Measurements from ENCODE around the gene TMX3. TPM values are rescaled to one million over a fixed set of nuclear protein-coding genes. Genes with fewer than 3 reads are reported as not detected.

Gene TMX3
- total and polyA plus RNA-seq, 3 experiments from 2014 or later, result 27.3 to 46.6 (median 39.6) TPM

DNA sequence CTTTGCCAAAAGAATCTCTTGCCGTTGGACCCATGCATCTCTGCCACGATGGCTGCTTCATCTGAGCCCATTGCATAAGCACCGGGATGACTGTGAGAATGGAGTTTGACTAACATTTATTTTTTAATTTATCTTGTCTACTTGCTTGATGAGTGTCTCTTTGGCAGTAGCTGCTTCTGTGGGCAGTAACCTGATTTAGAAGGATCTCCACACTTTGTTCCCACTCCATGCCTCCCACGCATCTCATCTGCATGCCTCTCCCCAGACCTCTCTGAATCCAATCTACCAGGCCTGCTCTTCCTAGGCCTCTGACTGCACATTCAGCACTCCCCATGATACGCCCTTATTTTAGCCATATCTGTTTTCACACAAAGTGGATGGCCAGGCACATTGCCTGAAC lies 23.7 kb upstream of the TMX3 start:
- Histone ChIP-seq H3K4me3 (ENCODE audit: low read length) (no peak overlapping the region), H3K27me3 (ENCODE audit: insufficient read depth, low read length, poor library complexity, severe bottlenecking) (no peaks in the 10 kb centered on the region), H3K9me3 (ENCODE audit: low read length) (no peaks in the 10 kb centered on the region), H3K4me1 (ENCODE audit: insufficient read depth, low read length) (no peaks in the 10 kb centered on the region), H3K27ac (ENCODE audit: low read depth, low read length) (no peak overlapping the region), H3K36me3 (ENCODE audit: insufficient read depth, low read length) (no peaks in the 10 kb centered on the region)
- Mint-ChIP-seq H3K4me3 (no peak overlapping the region), H3K27ac (no peak overlapping the region), H3K4me1 (no peaks in the 10 kb centered on the region), H3K36me3 (peaks cover 0 to 7% (median 0%) of the 10 kb centered on the region in 3 donors), H3K27me3 (peaks cover 0 to 3% of the 10 kb centered on the region in 2 donors), H3K9me3 (no peaks in the 10 kb centered on the region)
- ChIA-PET POLR2A (no interaction called here), CTCF (interaction anchor here (1.3 kb wide), 1 partner anchor 24 kb away, joined by 4 read pairs; the partner anchor contains the start of gene TMX3)
- no peak for DNase-seq

DNA sequence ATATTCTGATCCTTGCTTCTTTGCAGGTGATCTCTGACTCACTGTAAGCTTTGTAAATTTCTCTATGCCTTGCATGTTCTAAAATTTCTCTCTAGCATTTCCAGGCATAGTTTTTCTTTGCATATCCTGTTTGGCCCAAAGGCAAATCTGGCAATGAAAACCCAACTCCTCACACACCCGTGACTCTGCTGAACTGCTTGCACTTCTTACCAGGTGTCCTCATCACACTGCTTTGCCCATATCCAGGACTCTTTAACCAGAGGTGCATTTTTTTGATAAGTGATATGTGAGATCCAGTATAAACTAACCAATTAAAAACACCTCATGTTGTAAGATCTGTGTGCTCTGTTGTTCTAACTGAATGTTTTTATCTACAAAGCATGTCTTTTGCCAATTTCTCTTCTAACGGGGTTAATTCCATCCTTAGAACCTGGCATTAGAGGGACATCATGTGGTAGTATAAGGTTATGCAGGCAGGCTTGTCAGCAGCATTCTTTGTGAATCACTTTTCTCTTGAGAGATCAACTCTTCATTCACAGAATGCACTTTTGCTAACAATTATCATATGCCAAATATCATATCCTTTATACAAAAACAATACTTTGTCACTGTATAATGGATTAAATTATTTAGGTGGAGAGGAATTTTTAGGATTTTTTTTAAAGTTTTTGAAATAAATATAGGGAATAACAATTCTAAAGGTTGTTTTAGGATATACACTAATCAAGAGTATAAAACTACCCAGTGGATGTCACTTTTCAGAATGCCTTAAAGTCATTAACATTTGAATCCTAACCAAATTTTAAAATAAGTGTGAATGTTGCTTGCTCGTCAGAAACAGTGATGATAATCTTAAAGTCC lies 20.8 kb upstream of the TMX3 start:
- no peaks in the 10 kb centered on the region for H3K36me3 Mint-ChIP-seq
- no peak overlapping the region for H3K4me3 ChIP-seq (ENCODE audit: low read length)
- no peaks in the 10 kb centered on the region for H3K9me3 Mint-ChIP-seq
- H3K9me3 ChIP-seq (ENCODE audit: low read length), result no peaks in the 10 kb centered on the region
- POLR2A ChIA-PET, result no interaction called here
- no peaks in the 10 kb centered on the region for H3K4me1 Mint-ChIP-seq
- H3K4me1 ChIP-seq (ENCODE audit: insufficient read depth, low read length), result no peaks in the 10 kb centered on the region
- DNase-seq, result peak in 1 of 5 donors; percentile 31
- peaks cover 0 to 3% of the 10 kb centered on the region in 2 donors for H3K27me3 Mint-ChIP-seq
- no peak overlapping the region for H3K27ac ChIP-seq (ENCODE audit: low read depth, low read length)
- no peak overlapping the region for H3K27ac Mint-ChIP-seq
- CTCF ChIA-PET, result no interaction called here
- H3K4me3 Mint-ChIP-seq, result no peak overlapping the region
- H3K27me3 ChIP-seq (ENCODE audit: insufficient read depth, low read length, poor library complexity, severe bottlenecking), result no peaks in the 10 kb centered on the region
- no peaks in the 10 kb centered on the region for H3K36me3 ChIP-seq (ENCODE audit: insufficient read depth, low read length)

DNA sequence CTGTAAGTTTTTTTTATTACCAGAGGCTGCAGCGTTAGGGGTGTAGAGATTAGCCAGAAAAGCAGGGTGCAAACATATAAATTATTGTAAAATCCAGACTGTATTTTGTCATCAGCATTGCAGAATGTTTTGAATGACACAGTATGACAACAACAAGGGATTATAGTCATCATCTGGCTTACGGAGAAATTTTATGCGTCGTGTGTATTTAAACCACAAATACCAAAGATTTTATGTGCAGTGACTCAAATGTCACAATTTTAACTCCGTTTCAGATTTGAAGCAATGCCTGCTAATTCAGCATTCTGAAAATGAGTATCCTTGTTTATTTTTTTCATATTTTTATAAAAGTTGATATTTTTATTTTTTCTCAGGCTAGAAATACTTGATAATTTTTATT lies 19.4 kb upstream of the TMX3 start:
- Mint-ChIP-seq H3K4me1 (no peaks in the 10 kb centered on the region), H3K36me3 (no peaks in the 10 kb centered on the region), H3K9me3 (no peaks in the 10 kb centered on the region), H3K4me3 (no peak overlapping the region), H3K27me3 (peaks cover 0 to 5% of the 10 kb centered on the region in 2 donors), H3K27ac (peak overlapping the region in 1 of 8 donors; percentile 54)
- no peaks in the 10 kb centered on the region for H3K27me3 ChIP-seq (ENCODE audit: insufficient read depth, low read length, poor library complexity, severe bottlenecking)
- H3K4me1 ChIP-seq (ENCODE audit: insufficient read depth, low read length), result no peaks in the 10 kb centered on the region
- CTCF ChIA-PET, result no interaction called here
- no peak overlapping the region for H3K4me3 ChIP-seq (ENCODE audit: low read length)
- no peaks in the 10 kb centered on the region for H3K9me3 ChIP-seq (ENCODE audit: low read length)
- H3K27ac ChIP-seq (ENCODE audit: low read depth, low read length), result no peak overlapping the region
- POLR2A ChIA-PET, result no interaction called here
- no peaks in the 10 kb centered on the region for H3K36me3 ChIP-seq (ENCODE audit: insufficient read depth, low read length)
- DNase-seq, result no peak

DNA sequence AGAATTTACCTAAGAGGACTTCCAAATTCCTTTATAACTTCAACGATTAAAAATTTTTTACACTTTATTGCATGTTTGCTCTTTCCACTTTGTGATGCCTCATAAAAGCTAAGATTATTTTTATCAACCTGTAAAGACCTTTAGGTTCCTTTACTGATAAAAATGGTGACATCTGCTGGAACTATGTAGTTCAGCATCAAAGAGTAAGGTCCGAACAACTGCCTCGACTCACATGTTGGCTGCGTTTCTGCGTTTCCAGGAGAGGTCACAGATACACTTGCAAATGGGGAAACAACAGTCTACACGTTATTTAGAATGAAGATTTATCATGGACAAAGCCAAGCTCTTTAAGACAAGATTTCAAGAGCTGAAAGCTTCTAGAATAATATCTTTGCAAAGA lies 18.8 kb upstream of the TMX3 start:
- no peak for DNase-seq
- H3K4me1 Mint-ChIP-seq, result no peaks in the 10 kb centered on the region
- H3K4me3 Mint-ChIP-seq, result no peak overlapping the region
- Histone ChIP-seq H3K27me3 (ENCODE audit: insufficient read depth, low read length, poor library complexity, severe bottlenecking) (no peaks in the 10 kb centered on the region), H3K36me3 (ENCODE audit: insufficient read depth, low read length) (no peaks in the 10 kb centered on the region), H3K4me3 (ENCODE audit: low read length) (no peak overlapping the region), H3K4me1 (ENCODE audit: insufficient read depth, low read length) (no peaks in the 10 kb centered on the region), H3K9me3 (ENCODE audit: low read length) (no peaks in the 10 kb centered on the region), H3K27ac (ENCODE audit: low read depth, low read length) (no peak overlapping the region)
- no peak overlapping the region for H3K27ac Mint-ChIP-seq
- H3K36me3 Mint-ChIP-seq, result no peaks in the 10 kb centered on the region
- H3K27me3 Mint-ChIP-seq, result peaks cover 0 to 5% of the 10 kb centered on the region in 2 donors
- CTCF ChIA-PET, result no interaction called here
- H3K9me3 Mint-ChIP-seq, result no peaks in the 10 kb centered on the region
- POLR2A ChIA-PET, result no interaction called here

DNA sequence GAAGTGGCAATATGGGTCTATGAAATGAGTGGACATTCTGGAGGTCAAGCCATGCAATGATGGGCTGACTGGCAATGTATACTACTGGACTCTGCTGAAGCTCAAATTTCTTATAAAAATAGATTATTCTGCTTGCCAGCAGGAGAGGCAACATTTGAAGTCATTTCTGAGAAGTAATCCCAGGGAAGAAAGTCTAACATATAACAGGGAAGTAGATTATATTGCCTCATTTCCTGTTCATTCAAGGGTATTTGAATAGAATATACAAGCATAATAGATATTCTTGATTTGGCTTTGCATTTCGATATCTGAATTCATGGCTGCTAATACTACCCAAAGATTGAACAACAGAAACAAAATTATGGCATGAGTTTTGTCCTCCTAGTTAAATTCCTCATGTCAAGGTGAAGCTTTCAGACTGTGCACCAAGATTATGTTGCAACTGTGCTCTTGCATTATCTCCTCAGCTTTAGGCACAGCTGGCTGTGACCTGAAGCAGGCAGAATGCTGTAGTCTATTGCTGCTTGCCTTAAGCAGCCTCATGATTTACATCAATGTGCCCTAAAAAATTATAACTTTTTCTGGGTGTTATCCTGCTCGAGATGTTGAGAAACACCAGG lies 13.3 kb upstream of the TMX3 start:
- H3K4me3 ChIP-seq (ENCODE audit: low read length), result no peak overlapping the region
- no peaks in the 10 kb centered on the region for H3K27me3 ChIP-seq (ENCODE audit: insufficient read depth, low read length, poor library complexity, severe bottlenecking)
- H3K4me3 Mint-ChIP-seq, result no peak overlapping the region
- no peak overlapping the region for H3K27ac ChIP-seq (ENCODE audit: low read depth, low read length)
- H3K27me3 Mint-ChIP-seq, result peaks cover 0 to 6% of the 10 kb centered on the region in 2 donors
- peaks cover 0 to 2% (median 2%) of the 10 kb centered on the region in 3 donors for H3K4me1 Mint-ChIP-seq
- H3K36me3 ChIP-seq (ENCODE audit: insufficient read depth, low read length), result no peaks in the 10 kb centered on the region
- no peak for DNase-seq
- ChIA-PET CTCF (no interaction called here), POLR2A (no interaction called here)
- no peaks in the 10 kb centered on the region for H3K9me3 ChIP-seq (ENCODE audit: low read length)
- H3K4me1 ChIP-seq (ENCODE audit: insufficient read depth, low read length), result no peaks in the 10 kb centered on the region
- H3K27ac Mint-ChIP-seq, result no peak overlapping the region
- H3K9me3 Mint-ChIP-seq, result no peaks in the 10 kb centered on the region
- peaks cover 0 to 6% (median 3%) of the 10 kb centered on the region in 3 donors for H3K36me3 Mint-ChIP-seq

DNA sequence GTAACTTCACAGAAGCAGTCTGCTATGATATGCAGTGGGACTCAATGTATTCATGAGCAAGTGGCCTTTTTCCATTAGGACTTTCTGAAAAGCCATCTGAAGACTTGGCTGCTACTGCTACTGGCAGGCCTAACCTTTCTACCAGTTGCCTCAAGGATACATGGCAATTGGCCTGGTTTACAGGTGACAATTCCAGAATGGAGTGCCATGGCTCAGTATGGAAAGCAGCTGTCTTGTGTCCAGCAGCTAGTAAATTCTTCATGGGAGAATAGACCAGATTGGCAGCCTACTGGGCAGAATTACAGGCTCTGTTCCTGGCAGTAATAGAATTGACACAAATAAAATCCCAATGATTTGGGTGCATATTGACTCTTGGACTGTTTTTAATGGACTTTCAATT lies 12.6 kb upstream of the TMX3 start:
- H3K36me3 Mint-ChIP-seq, result peaks cover 0 to 6% (median 3%) of the 10 kb centered on the region in 3 donors
- H3K27ac ChIP-seq (ENCODE audit: low read depth, low read length), result no peak overlapping the region
- ChIA-PET POLR2A (no interaction called here), CTCF (no interaction called here)
- H3K27me3 ChIP-seq (ENCODE audit: insufficient read depth, low read length, poor library complexity, severe bottlenecking), result no peaks in the 10 kb centered on the region
- no peak overlapping the region for H3K4me3 ChIP-seq (ENCODE audit: low read length)
- peaks cover 1 to 4% (median 2%) of the 10 kb centered on the region in 3 donors for H3K4me1 Mint-ChIP-seq
- H3K27ac Mint-ChIP-seq, result no peak overlapping the region
- H3K9me3 ChIP-seq (ENCODE audit: low read length), result no peaks in the 10 kb centered on the region
- peaks cover 2% of the 10 kb centered on the region for H3K4me1 ChIP-seq (ENCODE audit: insufficient read depth, low read length)
- no peak overlapping the region for H3K4me3 Mint-ChIP-seq
- no peaks in the 10 kb centered on the region for H3K36me3 ChIP-seq (ENCODE audit: insufficient read depth, low read length)
- DNase-seq, result no peak
- no peaks in the 10 kb centered on the region for H3K9me3 Mint-ChIP-seq
- peaks cover 0 to 6% of the 10 kb centered on the region in 2 donors for H3K27me3 Mint-ChIP-seq

DNA sequence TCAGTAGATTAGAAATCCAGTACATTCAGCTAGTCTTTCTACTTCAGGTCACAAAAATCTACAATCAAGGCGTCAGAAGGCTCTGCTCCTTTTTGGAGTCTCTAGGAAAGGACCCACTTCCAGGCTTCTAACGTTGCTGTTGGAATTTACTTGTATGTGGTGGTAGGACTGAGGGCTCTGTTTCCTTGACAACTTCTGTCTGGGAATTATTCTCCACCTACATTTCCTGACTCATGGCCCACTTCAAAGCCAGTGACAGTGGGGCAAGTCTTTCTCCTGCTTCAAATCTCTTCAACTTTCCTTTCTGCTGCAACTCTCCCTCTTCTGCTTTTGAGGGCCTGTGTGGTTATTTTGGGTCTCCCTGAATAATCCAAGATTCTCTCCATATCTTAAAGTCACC lies 10.4 kb upstream of the TMX3 start:
- peaks cover 12% of the 10 kb centered on the region for H3K4me1 ChIP-seq (ENCODE audit: insufficient read depth, low read length)
- Mint-ChIP-seq H3K4me3 (no peak overlapping the region), H3K27me3 (peaks cover 0 to 6% of the 10 kb centered on the region in 2 donors), H3K9me3 (no peaks in the 10 kb centered on the region), H3K4me1 (peaks cover 21 to 23% (median 21%) of the 10 kb centered on the region in 3 donors), H3K36me3 (peaks cover 0 to 6% (median 3%) of the 10 kb centered on the region in 3 donors), H3K27ac (no peak overlapping the region)
- ChIA-PET CTCF (no interaction called here), POLR2A (no interaction called here)
- DNase-seq, result no peak
- H3K9me3 ChIP-seq (ENCODE audit: low read length), result no peaks in the 10 kb centered on the region
- H3K36me3 ChIP-seq (ENCODE audit: insufficient read depth, low read length), result no peaks in the 10 kb centered on the region
- no peaks in the 10 kb centered on the region for H3K27me3 ChIP-seq (ENCODE audit: insufficient read depth, low read length, poor library complexity, severe bottlenecking)
- H3K27ac ChIP-seq (ENCODE audit: low read depth, low read length), result no peak overlapping the region
- H3K4me3 ChIP-seq (ENCODE audit: low read length), result no peak overlapping the region

DNA sequence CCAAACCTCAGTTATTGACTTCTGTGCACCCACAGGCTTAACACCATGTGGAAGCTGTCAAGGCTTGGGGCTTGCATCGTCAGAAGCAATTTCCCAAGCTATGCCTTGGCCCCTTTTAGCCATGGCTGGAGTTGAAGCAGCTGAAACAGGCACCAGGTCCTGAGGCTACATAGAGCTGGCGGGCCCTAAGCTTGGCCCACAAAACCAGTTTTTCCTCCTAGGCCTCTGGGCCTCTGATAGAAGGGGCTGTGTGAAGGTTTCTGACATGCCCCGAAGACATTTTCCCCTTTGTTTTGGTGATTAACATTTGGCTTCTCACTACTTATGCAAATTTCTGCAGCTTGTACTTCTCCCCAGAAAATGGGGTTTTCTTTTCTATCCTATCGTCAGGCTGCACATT lies 9.1 kb upstream of the TMX3 start:
- no peaks in the 10 kb centered on the region for H3K36me3 ChIP-seq (ENCODE audit: insufficient read depth, low read length)
- H3K9me3 Mint-ChIP-seq, result no peaks in the 10 kb centered on the region
- CTCF ChIA-PET, result no interaction called here
- POLR2A ChIA-PET, result no interaction called here
- peak overlapping the region in 1 of 7 donors; percentile 69 for H3K4me3 Mint-ChIP-seq
- H3K27ac ChIP-seq (ENCODE audit: low read depth, low read length), result no peak overlapping the region
- no peak overlapping the region for H3K4me3 ChIP-seq (ENCODE audit: low read length)
- H3K9me3 ChIP-seq (ENCODE audit: low read length), result no peaks in the 10 kb centered on the region
- DNase-seq, result no peak
- H3K4me1 Mint-ChIP-seq, result peaks cover 21 to 23% (median 22%) of the 10 kb centered on the region in 3 donors
- H3K36me3 Mint-ChIP-seq, result peaks cover 0 to 6% (median 3%) of the 10 kb centered on the region in 3 donors
- peaks cover 0 to 3% of the 10 kb centered on the region in 2 donors for H3K27me3 Mint-ChIP-seq
- no peaks in the 10 kb centered on the region for H3K27me3 ChIP-seq (ENCODE audit: insufficient read depth, low read length, poor library complexity, severe bottlenecking)
- H3K27ac Mint-ChIP-seq, result peak overlapping the region in 2 of 8 donors; percentile 15 to 28
- H3K4me1 ChIP-seq (ENCODE audit: insufficient read depth, low read length), result peaks cover 12% of the 10 kb centered on the region

Data from CD8-positive, alpha-beta memory T cell (primary cell).